Right lobe of liver (tissue), 6 donors: ENCODE results near the gene RGS4. TPM values are rescaled to one million over a fixed set of nuclear protein-coding genes. Genes with fewer than 3 reads are reported as not detected.

Experiments used
- ATAC-seq, 4 donors: fragments of 200-7000 bp; cut with Tn5 transposase; one replicate each; pipeline ENCODE4 v1.9.1; 2020; ENCODE audit warnings: mild to moderate bottlenecking in 4 of 4, moderate library complexity in 4 of 4
- DNase-seq, 3 donors: peaks; one replicate each; pipeline ENCODE4 v3.0.0-alpha.2; 2020
- H3K27ac ChIP-seq, 3 donors: fragments of 200-600 bp; one replicate each; pipeline ENCODE4 v1.8.0; 2022
- H3K27me3 ChIP-seq, 2 donors: fragments of 200-600 bp; one replicate each; pipeline ENCODE4 v1.8.0; 2022
- H3K36me3 ChIP-seq, 4 donors: fragments of 200-600 bp; sonication (generic) in 1 of 4; one replicate each; pipeline versions ENCODE4 v1.5.1 to v1.8.0; 2017 to 2022; ENCODE audit warnings: control low read depth in 1 of 4
- H3K4me1 ChIP-seq, 4 donors: fragments of 200-600 bp; sonication (generic) in 1 of 4; one replicate each; pipeline versions ENCODE4 v1.5.1 to v1.8.0; 2017 to 2022; ENCODE audit warnings: control low read depth in 1 of 4
- H3K4me3 ChIP-seq, 3 donors: fragments of 200-600 bp; one replicate each; pipeline ENCODE4 v1.8.0; 2022
- H3K9me3 ChIP-seq, 4 donors: fragments of 200-600 bp; sonication (generic) in 1 of 4; one replicate each; pipeline versions ENCODE4 v1.5.1 to v1.8.0; 2017 to 2022; ENCODE audit warnings: control low read depth in 1 of 4
- CTCF ChIP-seq, 4 donors: fragments of 200-600 bp in 3 of 4; fragments of 450-650 bp in 1 of 4; IDR thresholded peaks; one replicate each; pipeline versions ENCODE4 v1.5.1 to v1.8.0; 2016 to 2022; ENCODE audit warnings: antibody characterized with exemption in 4 of 4, mild to moderate bottlenecking in 2 of 4
- POLR2A ChIP-seq: fragments of 450-650 bp; IDR thresholded peaks from one replicate; pipeline ENCODE4 v1.6.1; 2017; ENCODE audit warnings: antibody characterized with exemption, mild to moderate bottlenecking
- WGBS: methylation state at CpG from one replicate; pipeline ENCODE4 v1.1.6; 2018; ENCODE audit warnings: low coverage, low lambda C conversion rate; ENCODE audit not compliant: insufficient coverage; ENCODE audit errors: missing lambda C conversion rate; 5-methylcytosine and 5-hydroxymethylcytosine counted together
- intact Hi-C, 2 donors: fragments of 100-400 bp; cut with DNase I; formaldehyde crosslinking; loops; one replicate each; pipeline versions ENCODE4 v1.11.2 to v1.14.1; 2022
- long read RNA-seq: library from polyadenylated mRNA; unstranded; transcript quantifications from one replicate; pipeline ENCODE4 v2.0.0, GENCODE V29; 2019
- total RNA-seq, 6 experiments: library from RNA; depleted of rRNA in 2 of 6; stranded (reverse); fragments of >200 nt in 2 of 6; fragmentation: NEBNext Ultra II Directional in 3 of 6; extraction: Animal tissue kit (Norgen Biotek cat#: 25700) in 3 of 6; gene quantifications; one replicate each; pipeline versions ENCODE4 v1.1.0 to v1.2.4, GENCODE V29; 2016 to 2023
- donor health status: DM: no; HTN: yes; CAD: no.
- donor health status: DM: no; HTN: no; CAD: no.
- donor health status: DM: no; HTN: no; CAD: no.
- donor health status: DM: no; HTN: yes; CAD: no.
- donor health status: DM: no; HTN: yes; CAD: no.

Gene RGS4
- total RNA-seq: 1 to 10 TPM in 4 of 6 experiments, under 1 TPM in 2; 0.67 to 5.1 (median 2.4) TPM
- long read RNA-seq, partial matches to known transcripts: 0 of 1 reads
- long read RNA-seq, other reads (novel, unspliced or antisense): 0 of 1 reads

GRCh38 chr1:163069142-163069541, at the start of gene RGS4:
Gene RGS4 (plus strand): TSS chr1:163069361. CDS start chr1:163069485, 124 bp downstream.
- Histone ChIP-seq H3K9me3 (no peaks in the 10 kb centered on the region), H3K4me1 (no peaks in the 10 kb centered on the region), H3K27me3 (peaks cover 5 to 11% of the 10 kb centered on the region in 2 donors), H3K27ac (no peak within 1 kb of the TSS), H3K4me3 (peak within 1 kb of the TSS in 2 of 3 donors; percentile 8 to 18), H3K36me3 (no peaks in the 10 kb centered on the region)
- ATAC-seq (peak; percentile 47 to 60 (median 54)), DNase-seq (no peak)
- WGBS: 2% methylated on average over 13 of the region's 13 CpGs
- TF ChIP-seq POLR2A (no peak), CTCF (IDR thresholded peaks at IDR 0.05) (peak in 2 of 4 donors; percentile 10 to 22)
- intact Hi-C loops: no loop called here

GRCh38 chr1:163022129-163022528, 47.0 kb upstream of the RGS4 start:
- no peaks in the 10 kb centered on the region for H3K9me3 ChIP-seq
- H3K4me1 ChIP-seq: no peaks in the 10 kb centered on the region
- ATAC-seq (no peak), DNase-seq (no peak)
- intact Hi-C loops: no loop called here
- no peak overlapping the region for H3K4me3 ChIP-seq
- no peaks in the 10 kb centered on the region for H3K27me3 ChIP-seq
- TF ChIP-seq CTCF (IDR thresholded peaks at IDR 0.05) (no peak), POLR2A (no peak)
- no peak overlapping the region for H3K27ac ChIP-seq
- no peaks in the 10 kb centered on the region for H3K36me3 ChIP-seq

- intact Hi-C loops: no loop called here
- no peaks in the 10 kb centered on the region for H3K36me3 ChIP-seq
- ATAC-seq (no peak), DNase-seq (no peak)
- no peaks in the 10 kb centered on the region for H3K27me3 ChIP-seq
- H3K9me3 ChIP-seq: no peaks in the 10 kb centered on the region
- no peak overlapping the region for H3K4me3 ChIP-seq
- no peaks in the 10 kb centered on the region for H3K4me1 ChIP-seq
- H3K27ac ChIP-seq: no peak overlapping the region
- TF ChIP-seq CTCF (IDR thresholded peaks at IDR 0.05) (no peak), POLR2A (no peak)
Observed at GRCh38 chr1:163027610-163028009, 41.6 kb upstream of the RGS4 start.

- intact Hi-C loops: no loop called here
- H3K36me3 ChIP-seq: no peaks in the 10 kb centered on the region
- no peak overlapping the region for H3K27ac ChIP-seq
- TF ChIP-seq POLR2A: no peak
- no peak for TF ChIP-seq CTCF (IDR thresholded peaks at IDR 0.05)
- no peak for ATAC-seq
- no peak for DNase-seq
- H3K9me3 ChIP-seq: no peaks in the 10 kb centered on the region
- H3K4me1 ChIP-seq: no peaks in the 10 kb centered on the region
- H3K4me3 ChIP-seq: no peak overlapping the region
- H3K27me3 ChIP-seq: no peaks in the 10 kb centered on the region
- 64% methylated on average over 5 of the region's 5 CpGs for WGBS
Observed at GRCh38 chr1:163029901-163030300, 39.3 kb upstream of the RGS4 start.
